ENCODE results near the gene BRD1. TPM values are rescaled to one million over a fixed set of nuclear protein-coding genes. Genes with fewer than 3 reads are reported as not detected.

BRD1 gene
- total RNA-seq, 2 donors from 2014 or later: 32.7 to 37.7 TPM

DNA sequence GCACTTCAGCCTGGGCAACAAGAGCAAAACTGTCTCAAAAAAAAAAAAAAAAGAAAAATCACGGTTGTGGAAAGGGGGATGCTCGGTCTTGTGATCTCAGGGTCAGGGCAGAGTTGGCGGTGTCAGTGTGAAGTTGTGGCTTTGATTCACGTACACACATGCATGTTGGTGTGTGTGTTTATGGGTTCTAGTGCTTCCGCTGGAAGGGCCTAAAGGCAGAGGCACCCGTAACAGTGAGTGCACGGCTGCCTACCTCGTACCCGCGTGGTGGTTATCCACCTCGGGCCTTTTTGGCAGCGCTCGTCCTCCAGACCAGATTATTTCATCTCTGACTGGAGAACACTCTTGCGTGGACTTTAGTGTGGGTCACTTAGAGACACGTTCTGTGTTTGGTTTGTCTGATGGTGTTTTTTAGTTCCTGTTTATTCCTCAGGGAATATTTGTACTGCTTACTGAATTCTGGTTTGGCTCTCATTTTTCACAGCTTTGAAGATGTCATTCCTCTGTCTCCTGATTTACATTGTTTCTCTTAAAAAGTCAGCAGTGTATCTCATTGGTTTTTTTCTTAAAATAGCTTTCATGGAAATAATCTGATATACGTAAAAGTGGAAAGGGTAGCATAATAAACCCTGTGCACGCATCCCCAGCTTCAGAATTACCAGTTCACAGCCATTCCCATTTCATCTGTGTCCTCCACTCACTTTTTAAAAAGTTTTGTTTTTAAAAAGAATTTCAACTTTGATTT lies 41.6 kb upstream of the BRD1 start:
- no peaks in the 10 kb centered on the region for H3K4me1 ChIP-seq
- H3K4me3 ChIP-seq: no peak overlapping the region
- H3K9ac ChIP-seq (ENCODE audit: low read depth in 2 of 2, low read length in 2 of 2): no peak overlapping the region
- no peak overlapping the region for H3K27ac ChIP-seq
- H3K9me3 ChIP-seq: no peaks in the 10 kb centered on the region
- no peak for DNase-seq
- TF ChIP-seq CTCF (IDR thresholded peaks at IDR 0.05): no peak
- H3K27me3 ChIP-seq: no peaks in the 10 kb centered on the region
- intact Hi-C loops (cut with DNase I): no loop called here
- H3K36me3 ChIP-seq: no peaks in the 10 kb centered on the region

GRCh38 chr22:49867303-49868265 lies 39.9 kb upstream of the BRD1 start:
- no peak overlapping the region for H3K9ac ChIP-seq (ENCODE audit: low read depth in 2 of 2, low read length in 2 of 2)
- DNase-seq: no peak
- no peaks in the 10 kb centered on the region for H3K9me3 ChIP-seq
- H3K27ac ChIP-seq: no peak overlapping the region
- no peak overlapping the region for H3K4me3 ChIP-seq
- no peaks in the 10 kb centered on the region for H3K36me3 ChIP-seq
- intact Hi-C loops (cut with DNase I): no loop called here
- no peak for TF ChIP-seq CTCF (IDR thresholded peaks at IDR 0.05)
- no peaks in the 10 kb centered on the region for H3K4me1 ChIP-seq
- no peaks in the 10 kb centered on the region for H3K27me3 ChIP-seq

DNA sequence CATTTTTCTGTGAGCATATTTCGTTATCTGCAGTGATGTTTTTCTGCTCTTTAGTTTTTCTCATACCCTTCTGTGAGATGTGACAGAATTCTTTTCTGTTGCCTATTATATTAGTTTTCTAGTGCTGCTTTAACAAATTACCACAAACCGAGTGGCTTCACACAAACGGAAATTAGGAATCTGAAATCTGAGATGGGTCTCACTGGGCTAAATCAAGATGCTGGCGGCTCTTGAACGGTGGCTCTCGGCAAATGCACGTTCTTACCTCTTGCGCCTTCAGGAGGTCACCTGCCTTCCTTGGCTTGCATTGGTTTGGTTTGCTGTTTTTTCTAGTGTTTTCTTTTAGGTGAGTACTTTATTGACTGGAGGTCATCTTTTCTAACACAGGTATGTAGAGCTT lies 39.0 kb upstream of the BRD1 start:
- intact Hi-C loops (cut with DNase I): no loop called here
- Histone ChIP-seq H3K27ac (no peak overlapping the region), H3K4me1 (no peaks in the 10 kb centered on the region), H3K4me3 (no peak overlapping the region), H3K36me3 (no peaks in the 10 kb centered on the region), H3K9ac (ENCODE audit: low read depth in 2 of 2, low read length in 2 of 2) (no peak overlapping the region), H3K27me3 (no peaks in the 10 kb centered on the region), H3K9me3 (no peaks in the 10 kb centered on the region)
- TF ChIP-seq CTCF (IDR thresholded peaks at IDR 0.05): no peak
- no peak for DNase-seq

GRCh38 chr22:49866134-49866533 lies 38.5 kb upstream of the BRD1 start:
- Histone ChIP-seq H3K9me3 (no peaks in the 10 kb centered on the region), H3K27ac (no peak overlapping the region), H3K36me3 (no peaks in the 10 kb centered on the region), H3K4me1 (no peaks in the 10 kb centered on the region), H3K4me3 (no peak overlapping the region), H3K9ac (ENCODE audit: low read depth in 2 of 2, low read length in 2 of 2) (no peak overlapping the region), H3K27me3 (no peaks in the 10 kb centered on the region)
- intact Hi-C loops (cut with DNase I): no loop called here
- DNase-seq: no peak
- TF ChIP-seq CTCF (IDR thresholded peaks at IDR 0.05): no peak

DNA sequence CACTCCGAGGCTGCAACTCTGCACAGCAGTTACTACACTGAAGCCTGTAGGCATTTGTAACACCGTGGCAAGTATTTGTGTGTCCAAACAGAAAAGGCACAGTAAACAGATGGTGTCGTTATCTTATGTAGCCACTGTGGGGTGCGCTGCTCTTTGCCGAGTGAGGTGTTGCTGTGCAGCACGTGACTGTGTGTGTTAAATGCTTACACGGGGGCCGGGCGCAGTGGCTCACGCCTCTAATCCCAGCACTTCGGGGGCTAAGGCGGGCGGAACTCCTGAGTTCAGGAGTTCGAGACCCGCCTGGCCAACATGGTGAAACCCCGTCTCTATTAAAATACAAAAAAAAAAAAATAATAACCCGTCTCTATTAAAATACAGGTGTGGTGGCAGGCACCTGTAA lies 37.5 kb upstream of the BRD1 start:
- H3K9me3 ChIP-seq: no peaks in the 10 kb centered on the region
- H3K9ac ChIP-seq (ENCODE audit: low read depth in 2 of 2, low read length in 2 of 2): no peak overlapping the region
- H3K27ac ChIP-seq: no peak overlapping the region
- H3K36me3 ChIP-seq: no peaks in the 10 kb centered on the region
- DNase-seq: no peak
- H3K4me3 ChIP-seq: no peak overlapping the region
- no peaks in the 10 kb centered on the region for H3K4me1 ChIP-seq
- intact Hi-C loops (cut with DNase I): no loop called here
- no peak for TF ChIP-seq CTCF (IDR thresholded peaks at IDR 0.05)
- H3K27me3 ChIP-seq: no peaks in the 10 kb centered on the region
